Osteoblast (primary cell): ENCODE results near the gene ITIH5. TPM values are rescaled to one million over a fixed set of nuclear protein-coding genes. Genes with fewer than 3 reads are reported as not detected.

Source experiments
- DNase-seq: peaks from one replicate; pipeline ENCODE4 v3.0.0; 2011; ENCODE audit warnings: low spot score, mixed read lengths; ENCODE audit not compliant: insufficient read length; ENCODE audit errors: missing footprints
- H2AFZ ChIP-seq: 2 replicates; pipeline ENCODE4 v1.6.0; 2011; ENCODE audit warnings: mild to moderate bottlenecking, low read length
- H3K27ac ChIP-seq: 2 replicates; pipeline ENCODE4 v1.5.1; 2011; ENCODE audit warnings: mild to moderate bottlenecking, low read depth, low read length, moderate library complexity
- H3K27me3 ChIP-seq: 2 replicates; pipeline ENCODE4 v1.6.0; 2012; ENCODE audit warnings: mild to moderate bottlenecking, control low read depth, inconsistent platforms, low read length, moderate library complexity; ENCODE audit not compliant: insufficient read depth
- H3K36me3 ChIP-seq: 2 replicates; pipeline ENCODE4 v1.5.1; 2011; ENCODE audit warnings: mild to moderate bottlenecking, low read length, control low read depth, moderate library complexity; ENCODE audit not compliant: insufficient read depth
- H3K4me1 ChIP-seq: 2 replicates; pipeline ENCODE4 v1.5.1; 2011; ENCODE audit warnings: mild to moderate bottlenecking, low read length, control low read depth, moderate library complexity; ENCODE audit not compliant: insufficient read depth
- H3K4me2 ChIP-seq: 2 replicates; pipeline ENCODE4 v1.6.0; 2011; ENCODE audit warnings: mild to moderate bottlenecking, low read length; ENCODE audit not compliant: insufficient read depth
- H3K4me3 ChIP-seq: fragments of 200-600 bp; sonication (generic); 3 replicates; pipeline ENCODE4 v1.5.1; 2012; ENCODE audit warnings: mild to moderate bottlenecking, low read length, inconsistent platforms; ENCODE audit not compliant: insufficient read depth
- H3K79me2 ChIP-seq: 2 replicates; pipeline ENCODE4 v1.6.0; 2012; ENCODE audit warnings: mild to moderate bottlenecking, low read length, control low read depth, inconsistent platforms; ENCODE audit not compliant: insufficient read depth
- H3K9me3 ChIP-seq: 2 replicates; pipeline ENCODE4 v1.5.1; 2011; ENCODE audit warnings: low read depth, low read length, control low read depth
- H4K20me1 ChIP-seq: 2 replicates; pipeline ENCODE4 v1.6.0; 2012; ENCODE audit warnings: mild to moderate bottlenecking, low read length, control low read depth; ENCODE audit not compliant: insufficient read depth
- CTCF ChIP-seq: IDR thresholded peaks from 2 replicates; pipeline ENCODE4 v1.5.1; 2011; ENCODE audit warnings: mild to moderate bottlenecking, low read depth, low read length, moderate library complexity; ENCODE audit errors: extremely low read depth
- total RNA-seq: library from RNA; depleted of rRNA; stranded (reverse); fragments of >200 nt; gene quantifications from 2 replicates; pipeline ENCODE4 v1.2.3, GENCODE V29; 2012

Gene ITIH5
- total RNA-seq, 1 donor, result 2.2 TPM

DNA sequence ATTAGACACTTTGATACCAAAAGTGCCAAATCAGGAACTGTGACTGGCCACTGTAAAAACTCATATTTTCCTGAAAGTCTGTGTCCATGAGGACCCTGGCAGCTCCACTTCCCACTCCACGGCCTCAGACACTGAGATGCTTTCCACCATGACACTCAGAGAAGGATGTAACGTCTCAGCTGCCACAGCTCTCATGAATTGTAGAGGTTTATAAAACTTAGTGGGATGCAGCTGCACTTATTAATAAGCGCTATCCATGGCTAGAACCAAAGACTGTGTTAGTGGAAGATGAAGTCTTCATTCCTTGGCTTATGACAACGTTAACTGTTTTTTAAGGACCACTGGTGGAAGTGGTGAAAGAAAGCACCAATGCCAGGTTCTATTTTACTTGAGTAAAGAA, 121.0 kb downstream of the ITIH5 start:
- TF ChIP-seq CTCF, result no peak
- Histone ChIP-seq H3K36me3 (no peaks in the 10 kb centered on the region), H3K4me1 (no peaks in the 10 kb centered on the region)

DNA sequence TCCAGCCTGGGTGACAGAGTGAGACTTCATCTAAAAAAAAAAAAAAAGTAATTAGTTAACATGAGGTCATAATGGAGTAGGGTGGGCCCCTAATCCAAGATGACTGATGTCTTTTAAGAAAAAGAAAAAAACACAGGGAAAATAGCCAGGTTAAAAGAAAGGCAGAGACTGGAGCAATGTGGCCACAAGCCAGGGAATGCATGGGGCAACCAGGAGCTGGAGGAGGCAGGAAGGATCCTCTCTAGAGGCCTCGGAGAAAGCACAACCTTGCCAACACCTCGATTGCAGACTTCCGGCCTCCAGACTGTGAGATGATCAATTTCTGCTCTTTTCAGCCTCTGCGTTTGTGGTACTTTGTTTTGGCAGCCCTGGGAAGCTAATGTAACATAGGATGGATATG, 121.5 kb downstream of the ITIH5 start:
- no peak for TF ChIP-seq CTCF
- Histone ChIP-seq H3K27ac (no peak overlapping the region), H2AFZ (no peak overlapping the region), H3K4me2 (no peak overlapping the region), H3K9me3 (peaks cover 2% of the 10 kb centered on the region), H3K79me2 (no peaks in the 10 kb centered on the region), H4K20me1 (no peaks in the 10 kb centered on the region), H3K36me3 (no peaks in the 10 kb centered on the region), H3K27me3 (no peaks in the 10 kb centered on the region), H3K4me1 (no peaks in the 10 kb centered on the region), H3K4me3 (no peak overlapping the region)
- no peak for DNase-seq

More for the DNA sequence above, 121.0 kb downstream of the ITIH5 start:
- peaks cover 2% of the 10 kb centered on the region for H3K9me3 ChIP-seq
- no peak overlapping the region for H3K4me2 ChIP-seq
- H4K20me1 ChIP-seq, result no peaks in the 10 kb centered on the region
- no peaks in the 10 kb centered on the region for H3K79me2 ChIP-seq
- H3K4me3 ChIP-seq, result no peak overlapping the region
- no peaks in the 10 kb centered on the region for H3K27me3 ChIP-seq
- H2AFZ ChIP-seq, result no peak overlapping the region
- no peak overlapping the region for H3K27ac ChIP-seq
- no peak for DNase-seq

GRCh38 chr10:7544203-7544602, 122.6 kb downstream of the ITIH5 start:
- H3K4me2 ChIP-seq, result no peak overlapping the region
- no peaks in the 10 kb centered on the region for H4K20me1 ChIP-seq
- no peak for DNase-seq
- no peaks in the 10 kb centered on the region for H3K36me3 ChIP-seq
- no peak for TF ChIP-seq CTCF
- H3K27me3 ChIP-seq, result no peaks in the 10 kb centered on the region
- no peak overlapping the region for H3K4me3 ChIP-seq
- no peak overlapping the region for H3K27ac ChIP-seq
- H3K79me2 ChIP-seq, result no peaks in the 10 kb centered on the region
- peaks cover 2% of the 10 kb centered on the region for H3K9me3 ChIP-seq
- no peaks in the 10 kb centered on the region for H3K4me1 ChIP-seq
- no peak overlapping the region for H2AFZ ChIP-seq

DNA sequence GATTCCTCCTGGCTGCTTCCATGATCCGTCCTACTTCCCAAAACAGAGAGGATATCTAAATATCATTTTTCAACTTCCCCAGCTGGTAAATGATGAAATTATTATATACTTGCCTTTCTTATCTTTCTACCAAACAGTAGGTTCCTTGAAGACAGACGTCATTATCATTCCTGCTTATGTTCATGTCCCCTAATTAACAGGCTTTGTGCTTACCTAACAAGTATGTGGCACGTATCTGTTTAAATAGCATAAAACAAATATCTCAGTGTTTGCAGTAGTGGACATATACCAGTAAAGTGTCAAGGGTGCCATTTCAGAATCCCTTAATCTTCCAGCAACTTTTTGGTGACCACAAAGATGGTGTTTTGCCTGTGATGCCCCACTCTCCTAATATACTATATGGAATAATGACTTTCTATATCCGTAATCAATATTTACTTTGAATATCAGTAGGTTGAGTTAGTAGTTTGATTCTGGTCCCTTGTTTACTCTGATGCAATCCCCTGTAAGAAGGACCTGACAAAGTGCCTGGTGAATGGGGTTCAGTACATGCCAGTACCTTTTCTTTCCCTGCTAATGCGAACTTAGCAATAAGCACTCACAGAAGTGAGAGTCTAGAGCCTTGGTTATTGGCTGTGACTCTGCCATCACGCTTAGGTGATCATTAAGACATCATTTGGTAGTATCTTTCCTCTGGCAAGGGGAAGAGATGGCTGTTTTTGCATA, 124.4 kb downstream of the ITIH5 start:
- no peak for DNase-seq
- H3K4me2 ChIP-seq, result no peak overlapping the region
- no peak overlapping the region for H3K27ac ChIP-seq
- H3K27me3 ChIP-seq, result no peaks in the 10 kb centered on the region
- H3K79me2 ChIP-seq, result no peaks in the 10 kb centered on the region
- no peaks in the 10 kb centered on the region for H3K36me3 ChIP-seq
- H3K9me3 ChIP-seq, result peaks cover 2% of the 10 kb centered on the region
- no peak overlapping the region for H2AFZ ChIP-seq
- no peaks in the 10 kb centered on the region for H4K20me1 ChIP-seq
- no peaks in the 10 kb centered on the region for H3K4me1 ChIP-seq
- no peak for TF ChIP-seq CTCF
- H3K4me3 ChIP-seq, result no peak overlapping the region
